HEK293 (cell line): ENCODE data around the gene IFI27L2.

Experiments
- CTCF ChIP-seq: fragments of 450-650 bp; formaldehyde crosslinking; IDR thresholded peaks from 2 replicates; pipeline ENCODE4 v1.5.1; 2016; ENCODE audit warnings: missing biosample characterization, missing genetic modification characterization
- PBX3 ChIP-seq: sonication (generic); formaldehyde crosslinking; IDR thresholded peaks from 2 replicates; pipeline ENCODE4 v1.8.1; 2022; ENCODE audit warnings: mild to moderate bottlenecking, moderate library complexity, missing genetic modification reagents
- SALL2 ChIP-seq: fragments of 450-650 bp; formaldehyde crosslinking; IDR thresholded peaks from 2 replicates; pipeline ENCODE4 v1.5.0; 2017; ENCODE audit warnings: missing biosample characterization, mild to moderate bottlenecking, missing genetic modification characterization, borderline replicate concordance
- ZNF423 ChIP-seq: fragments of 450-650 bp; formaldehyde crosslinking; IDR thresholded peaks from 2 replicates; pipeline ENCODE4 v1.5.1; 2016; ENCODE audit warnings: missing biosample characterization, missing genetic modification characterization
- ZNF670 ChIP-seq: fragments of 450-650 bp; formaldehyde crosslinking; IDR thresholded peaks from 2 replicates; pipeline ENCODE4 v1.5.1; 2016; ENCODE audit warnings: missing biosample characterization, missing genetic modification characterization, low read depth

GRCh38 chr14:94110552-94111181 is 18.7 kb downstream of the IFI27L2 start, which contains the start of gene IFI27:
- TF ChIP-seq CTCF (tag by site-specific recombination) (no peak), ZNF670 (tag by site-specific recombination) (no peak), SALL2 (tag by site-specific recombination) (no peak), PBX3 (CRISPR knock-in tag) (no peak), ZNF423 (tag by site-specific recombination) (no peak)
